ENCODE measurements around the gene ACBD6. TPM values are rescaled to one million over a fixed set of nuclear protein-coding genes. Genes with fewer than 3 reads are reported as not detected.

Gene ACBD6
- total and polyA plus RNA-seq, 8 donors: 15.0 to 25.1 (median 18.6) TPM

DNA sequence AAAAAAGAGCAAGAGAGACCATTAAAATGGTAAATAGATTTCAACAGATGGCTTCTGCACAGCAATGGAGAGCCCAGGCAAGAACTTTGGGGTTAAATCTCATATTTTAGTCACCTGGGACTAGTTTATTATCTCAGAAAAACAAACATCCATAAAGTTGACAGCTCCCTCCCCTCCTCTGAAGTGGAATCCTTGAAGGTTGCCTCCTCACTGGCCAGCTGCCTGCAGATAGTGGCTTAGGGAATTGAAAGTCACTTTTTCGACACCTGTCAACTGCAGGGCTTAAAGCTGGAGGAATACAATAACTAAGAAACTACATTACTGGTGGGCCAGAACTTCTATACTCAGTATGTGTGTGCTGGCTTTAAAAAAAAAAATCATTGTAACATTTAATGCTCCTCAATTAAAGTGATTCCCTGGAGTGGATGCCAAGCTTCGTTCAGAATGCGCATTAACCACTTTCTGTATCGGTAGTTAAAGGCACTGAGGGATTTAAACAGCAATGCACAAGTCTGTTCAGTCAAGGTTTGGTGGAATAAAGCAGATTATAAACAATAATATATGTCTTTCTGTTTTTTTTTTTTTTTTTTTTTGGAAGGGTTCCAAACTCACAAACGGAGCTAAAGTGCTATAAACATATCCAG is 219.9 kb downstream of the ACBD6 start:
- Histone ChIP-seq H3K4me1 (peaks cover 0 to 7% (median 0%) of the 10 kb centered on the region in 3 donors), H3K9me3 (no peaks in the 10 kb centered on the region), H3K27me3 (no peaks in the 10 kb centered on the region), H3K36me3 (peaks cover 0 to 8% (median 0%) of the 10 kb centered on the region in 3 donors), H3K27ac (no peak overlapping the region), H3K4me3 (no peak overlapping the region)
- FAIRE-seq: no peak
- ATAC-seq: no peak
- 71 to 76% methylated on average over 5 of the region's 5 CpGs for whole genome bisulfite sequencing, 2 donors
- DNase-seq: no peak
- TF ChIP-seq, protein P1, sequence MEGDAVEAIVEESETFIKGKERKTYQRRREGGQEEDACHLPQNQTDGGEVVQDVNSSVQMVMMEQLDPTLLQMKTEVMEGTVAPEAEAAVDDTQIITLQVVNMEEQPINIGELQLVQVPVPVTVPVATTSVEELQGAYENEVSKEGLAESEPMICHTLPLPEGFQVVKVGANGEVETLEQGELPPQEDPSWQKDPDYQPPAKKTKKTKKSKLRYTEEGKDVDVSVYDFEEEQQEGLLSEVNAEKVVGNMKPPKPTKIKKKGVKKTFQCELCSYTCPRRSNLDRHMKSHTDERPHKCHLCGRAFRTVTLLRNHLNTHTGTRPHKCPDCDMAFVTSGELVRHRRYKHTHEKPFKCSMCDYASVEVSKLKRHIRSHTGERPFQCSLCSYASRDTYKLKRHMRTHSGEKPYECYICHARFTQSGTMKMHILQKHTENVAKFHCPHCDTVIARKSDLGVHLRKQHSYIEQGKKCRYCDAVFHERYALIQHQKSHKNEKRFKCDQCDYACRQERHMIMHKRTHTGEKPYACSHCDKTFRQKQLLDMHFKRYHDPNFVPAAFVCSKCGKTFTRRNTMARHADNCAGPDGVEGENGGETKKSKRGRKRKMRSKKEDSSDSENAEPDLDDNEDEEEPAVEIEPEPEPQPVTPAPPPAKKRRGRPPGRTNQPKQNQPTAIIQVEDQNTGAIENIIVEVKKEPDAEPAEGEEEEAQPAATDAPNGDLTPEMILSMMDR (IDR thresholded peaks at IDR 0.05): no peak
- intact Hi-C loops (cut with DNase I): no loop called here

DNA sequence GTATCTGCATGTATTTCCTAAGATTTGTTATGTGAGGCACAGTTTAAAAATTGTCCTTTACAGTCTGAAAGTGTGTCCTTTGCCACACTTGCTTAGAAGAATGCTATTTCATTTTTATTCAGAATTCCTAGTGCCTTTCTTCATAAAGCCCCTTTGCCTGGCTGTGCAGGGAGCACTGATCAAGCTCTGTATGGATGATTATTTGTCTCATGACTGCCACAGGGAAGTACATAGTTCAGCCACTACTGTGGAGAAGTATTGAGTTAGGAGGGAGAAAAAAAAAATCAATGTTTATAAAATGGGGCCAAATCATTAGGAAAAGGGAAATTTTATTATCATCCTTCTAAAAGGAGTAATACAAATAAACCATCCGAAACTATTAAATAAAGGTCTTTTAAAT is 220.9 kb downstream of the ACBD6 start:
- TF ChIP-seq, protein P1 (IDR thresholded peaks at IDR 0.05): no peak
- WGBS, 2 donors: 82 to 93% methylated on average over 1 of the region's 1 CpG
- no peak overlapping the region for H3K27ac ChIP-seq
- intact Hi-C loops (cut with DNase I): no loop called here
- H3K36me3 ChIP-seq: peaks cover 0 to 8% (median 0%) of the 10 kb centered on the region in 3 donors
- no peak for FAIRE-seq
- H3K4me3 ChIP-seq: no peak overlapping the region
- peaks cover 0 to 7% (median 0%) of the 10 kb centered on the region in 3 donors for H3K4me1 ChIP-seq
- H3K27me3 ChIP-seq: no peaks in the 10 kb centered on the region
- DNase-seq: no peak
- no peaks in the 10 kb centered on the region for H3K9me3 ChIP-seq
- ATAC-seq: no peak

DNA sequence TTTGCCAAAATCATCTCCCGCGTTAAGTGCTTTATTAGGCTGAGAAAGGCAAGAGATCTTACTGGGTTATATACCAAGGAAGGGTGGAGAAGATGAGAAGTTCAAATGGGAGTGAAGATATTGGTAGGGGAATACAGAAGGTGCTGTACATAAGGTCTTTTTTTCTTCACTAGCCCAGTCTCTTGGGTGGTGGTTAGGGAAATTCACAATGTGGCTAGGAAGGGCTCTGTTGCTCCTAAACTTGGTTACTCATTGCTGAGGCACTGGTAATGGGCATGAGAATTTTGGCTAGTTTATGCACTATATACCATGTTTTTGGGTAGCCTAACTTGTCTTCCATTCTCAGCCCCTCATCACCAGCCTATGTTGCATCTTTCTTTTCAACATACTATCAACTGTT is 221.8 kb downstream of the ACBD6 start:
- ATAC-seq (no peak), FAIRE-seq (no peak), DNase-seq (no peak)
- intact Hi-C loops (cut with DNase I): no loop called here
- peaks cover 0 to 7% (median 0%) of the 10 kb centered on the region in 3 donors for H3K4me1 ChIP-seq
- TF ChIP-seq, protein P1 (IDR thresholded peaks at IDR 0.05): no peak
- 95 to 98% methylated on average over 2 of the region's 2 CpGs for WGBS, 2 donors
- H3K36me3 ChIP-seq: peaks cover 0 to 8% (median 0%) of the 10 kb centered on the region in 3 donors
- no peak overlapping the region for H3K4me3 ChIP-seq
- no peak overlapping the region for H3K27ac ChIP-seq
- H3K27me3 ChIP-seq: no peaks in the 10 kb centered on the region
- no peaks in the 10 kb centered on the region for H3K9me3 ChIP-seq

DNA sequence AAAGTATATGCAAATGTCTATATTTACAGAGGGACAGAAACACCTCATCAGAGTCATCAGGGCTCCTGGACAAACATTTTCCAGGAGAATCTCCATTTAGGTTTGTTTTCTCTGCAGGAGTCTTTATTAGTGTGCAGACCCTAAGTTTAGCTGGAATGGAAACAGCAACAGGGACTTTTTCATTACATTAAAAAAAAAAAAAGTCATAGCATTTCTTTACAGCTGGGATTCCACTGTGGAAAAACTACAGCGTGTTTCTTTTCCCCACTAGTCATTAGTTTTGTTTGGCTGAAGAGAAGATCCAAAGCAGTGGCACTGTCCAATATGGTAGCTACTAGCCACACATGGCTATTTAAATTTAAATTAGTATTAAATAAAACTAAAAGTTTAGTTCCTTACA is 222.7 kb downstream of the ACBD6 start:
- TF ChIP-seq, protein P1 (IDR thresholded peaks at IDR 0.05): no peak
- 91 to 97% methylated on average over 1 of the region's 1 CpG for WGBS, 2 donors
- Histone ChIP-seq H3K27ac (no peak overlapping the region), H3K36me3 (peaks cover 0 to 8% (median 0%) of the 10 kb centered on the region in 3 donors), H3K9me3 (no peaks in the 10 kb centered on the region), H3K27me3 (no peaks in the 10 kb centered on the region), H3K4me3 (no peak overlapping the region), H3K4me1 (peaks cover 0 to 7% (median 0%) of the 10 kb centered on the region in 3 donors)
- DNase-seq (no peak), FAIRE-seq (no peak), ATAC-seq (no peak)
- intact Hi-C loops (cut with DNase I): no loop called here

Data from pancreas (tissue), 10 donors.